Glomerular endothelial cell (primary cell): Measurements from ENCODE around the gene ADH5. TPM values are rescaled to one million over a fixed set of nuclear protein-coding genes. Genes with fewer than 3 reads are reported as not detected.
"Not testable (repeated sequence)": the region's sequence is repeated elsewhere in the genome, so short reads cannot be mapped to it uniquely, and the experiment has no call there.

Experiments used
- DNase-seq: peaks from one replicate; pipeline ENCODE4 v3.0.0-alpha.2; 2011; ENCODE audit warnings: low read depth, low spot score; ENCODE audit errors: extremely low read depth
- total RNA-seq: library from RNA; depleted of rRNA; stranded (reverse); fragments of >200 nt; gene quantifications from 2 replicates; pipeline ENCODE4 v1.2.3, GENCODE V29; 2015

ADH5 gene
- 77.2 and 93.0 TPM in 2 replicates for total RNA-seq

DNA sequence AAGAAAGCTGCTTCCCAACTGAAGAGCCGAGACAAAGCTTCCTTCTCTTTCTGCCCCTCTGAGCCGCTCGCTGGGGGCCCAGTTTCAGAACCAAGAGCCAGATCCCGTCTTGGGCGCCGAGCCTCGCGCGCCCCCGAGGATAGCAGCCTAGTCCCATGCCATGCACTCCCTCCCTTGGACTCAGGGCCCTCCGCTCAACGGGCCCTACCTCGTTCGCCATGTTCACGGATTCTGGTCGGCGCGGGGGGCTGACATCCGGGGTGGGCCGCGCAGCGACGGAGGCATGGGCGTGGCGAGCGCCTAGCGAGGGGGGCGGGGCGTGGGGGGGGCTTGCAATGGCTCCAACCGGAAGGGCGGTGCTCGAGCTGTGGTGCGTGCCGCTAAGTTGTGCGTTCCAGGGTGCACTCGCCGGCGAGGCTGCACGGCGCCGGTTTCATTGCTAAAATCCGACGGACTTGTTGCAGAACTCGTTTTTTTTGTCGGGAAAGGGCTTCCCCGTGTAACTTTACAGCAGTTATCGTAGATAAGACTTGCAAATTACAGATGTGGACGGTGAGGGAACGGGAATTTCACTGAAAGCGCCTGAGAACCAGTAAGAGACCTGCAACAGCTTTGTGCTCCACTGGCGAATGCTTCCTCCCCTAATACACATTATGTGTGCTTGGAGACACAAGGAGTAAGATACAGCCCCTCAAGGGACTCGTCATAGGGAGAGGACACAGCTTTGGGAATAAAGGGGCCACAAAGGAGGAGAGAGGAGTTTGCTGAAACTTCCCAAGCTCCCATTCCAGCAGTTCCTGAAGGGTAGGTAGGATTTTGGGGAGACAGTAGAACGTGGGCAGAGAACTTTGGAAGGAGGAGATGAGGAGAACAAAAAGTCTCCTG is at the start of gene ADH5:
TSS of gene ADH5 (minus strand) at position 308 of the 885 bp plus-strand sequence. CDS start at position 220, 88 bp downstream.
- DNase-seq, result peak; percentile 22

DNA sequence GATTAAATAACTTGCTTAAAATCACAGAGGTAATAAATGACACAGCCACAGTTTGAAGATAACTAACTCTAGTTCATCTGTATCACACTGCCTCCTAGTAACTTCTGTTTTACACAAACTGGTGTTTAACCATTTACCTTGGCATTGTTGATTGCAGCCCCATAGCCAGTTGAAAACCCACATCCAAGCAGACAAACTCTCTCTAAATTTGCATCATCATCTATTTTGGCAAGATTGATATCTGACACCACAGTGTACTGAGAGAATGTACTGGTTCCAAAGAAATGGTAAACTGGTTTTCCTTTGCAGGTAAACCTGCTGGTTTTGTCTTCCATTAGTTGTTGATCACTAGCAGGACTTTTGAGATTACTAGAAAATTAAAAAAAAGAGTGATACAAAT is 47.7 kb upstream of the ADH5 start:
- no peak for DNase-seq

DNA sequence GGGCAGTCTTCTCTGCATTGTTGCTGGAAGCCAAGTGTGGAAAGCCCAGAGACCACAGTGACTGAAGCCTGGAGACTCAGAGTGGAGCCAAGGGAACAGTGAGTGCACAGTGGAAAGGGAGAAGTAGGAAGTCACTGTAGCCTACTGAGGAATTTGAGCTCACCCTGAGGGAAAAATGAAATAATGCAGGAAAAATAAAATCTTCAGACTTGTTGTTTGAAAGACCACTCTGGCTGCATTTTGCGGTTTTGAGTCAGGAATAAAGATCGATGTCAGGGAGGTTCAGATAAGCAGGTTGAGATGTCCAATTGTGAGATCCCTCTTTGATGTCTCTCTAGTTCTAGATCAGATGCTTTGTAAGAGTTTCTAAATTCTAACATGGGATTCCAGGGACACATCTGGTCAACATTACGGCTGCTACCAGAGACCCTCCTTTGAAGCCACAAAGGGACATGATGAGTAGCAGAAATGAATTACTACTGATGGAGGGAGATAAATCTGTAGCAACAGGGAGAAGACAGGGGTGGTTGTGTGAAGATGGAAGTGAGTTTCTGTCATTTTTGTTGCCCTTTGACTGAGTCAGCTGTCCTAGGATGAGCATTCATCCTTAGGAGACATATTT is 47.1 kb upstream of the ADH5 start:
- no peak for DNase-seq

- DNase-seq, result no peak
These were observed 46.0 kb upstream of the ADH5 start for GRCh38 chr4:99134586-99134985.

GRCh38 chr4:99131378-99131777 is 42.8 kb upstream of the ADH5 start:
- no peak for DNase-seq

DNA sequence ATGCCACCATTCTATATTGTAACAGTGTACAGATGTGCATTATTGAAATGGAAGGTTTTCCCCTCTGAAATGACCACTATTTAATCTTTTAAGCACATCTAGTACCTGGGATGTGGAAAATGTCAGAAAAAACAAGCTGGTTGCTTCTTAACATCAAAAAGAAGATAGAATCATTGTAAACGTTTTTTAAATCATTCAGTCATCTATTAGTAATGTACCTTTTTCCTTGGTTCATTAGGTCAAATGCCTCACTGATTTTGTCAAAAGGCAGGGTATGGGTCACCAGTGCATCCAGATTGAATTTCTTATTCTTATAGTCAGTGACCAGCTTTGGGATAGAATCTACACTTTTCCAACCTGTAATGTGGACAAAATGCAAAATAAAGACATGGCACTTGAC is 37.8 kb upstream of the ADH5 start:
- no peak for DNase-seq

DNA sequence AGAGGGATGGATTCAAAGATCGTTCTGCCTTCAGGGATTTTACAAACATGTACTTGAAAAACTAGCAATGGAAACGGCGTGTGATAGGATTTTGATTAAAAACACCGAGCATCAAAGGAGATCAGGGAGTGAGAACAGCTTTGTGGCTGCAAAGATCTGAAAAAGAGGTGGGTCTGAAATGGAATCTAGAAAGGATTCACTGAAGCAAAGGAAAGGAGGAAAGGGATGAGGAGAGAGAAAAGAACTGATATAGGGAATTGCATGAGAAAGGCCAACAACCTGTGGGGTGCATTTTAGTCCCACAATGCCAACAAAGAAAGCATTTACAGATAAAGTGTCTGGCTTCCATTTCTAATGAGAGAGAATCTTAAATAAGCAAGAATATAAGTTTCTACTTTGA is 32.4 kb upstream of the ADH5 start:
- no peak for DNase-seq

DNA sequence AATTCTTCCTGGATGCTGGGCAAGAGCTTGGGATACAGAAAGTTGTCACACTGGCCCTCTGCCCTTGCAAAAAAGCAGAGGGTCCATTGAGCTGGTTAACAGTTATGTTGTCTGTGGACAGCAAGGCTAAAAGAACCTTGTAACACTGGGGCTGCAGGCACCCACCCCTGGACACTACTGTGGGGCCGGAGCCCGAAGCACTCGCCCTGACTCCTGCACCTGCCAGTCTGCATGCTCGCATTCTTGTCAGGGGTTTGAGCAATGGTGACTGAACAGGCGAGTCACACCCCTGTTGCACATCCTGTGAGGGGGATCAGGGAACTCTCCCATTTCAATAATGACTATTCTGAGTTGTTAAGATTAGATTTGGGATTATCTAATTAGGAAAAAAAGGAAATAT is 31.9 kb upstream of the ADH5 start:
- no peak for DNase-seq

- DNase-seq, result no peak
These were observed 29.5 kb upstream of the ADH5 start for GRCh38 chr4:99117876-99118693.

DNA sequence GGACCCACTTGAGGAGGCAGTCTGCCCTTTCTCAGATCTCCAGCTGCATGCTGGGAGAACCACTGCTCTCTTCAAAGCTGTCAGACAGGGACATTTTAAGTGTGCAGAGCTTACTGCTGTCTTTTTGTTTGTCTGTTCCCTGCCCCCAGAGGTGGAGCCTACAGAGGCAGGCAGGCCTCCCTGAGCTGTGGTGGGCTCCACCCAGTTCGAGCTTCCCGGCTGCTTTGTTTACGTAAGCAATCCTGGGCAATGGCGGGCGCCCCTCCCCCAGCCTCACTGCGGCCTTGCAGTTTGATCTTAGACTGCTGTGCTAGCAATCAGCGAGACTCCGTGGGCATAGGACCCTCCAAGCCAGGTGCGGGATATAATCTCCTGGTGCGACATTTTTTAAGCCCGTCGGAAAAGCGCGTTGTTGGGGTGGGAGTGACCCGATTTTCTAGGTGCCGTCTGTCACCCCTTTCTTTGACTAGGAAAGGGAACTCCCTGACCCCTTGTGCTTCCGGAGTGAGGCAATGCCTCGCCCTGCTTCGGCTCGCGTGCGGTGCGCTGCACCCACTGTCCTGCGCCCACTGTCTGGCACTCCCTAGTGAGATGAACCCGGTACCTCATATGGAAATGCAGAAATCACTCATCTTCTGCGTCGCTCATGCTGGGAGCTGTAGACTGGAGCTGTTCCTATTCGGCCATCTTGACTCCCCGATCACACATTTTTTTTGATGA is 28.7 kb upstream of the ADH5 start:
- DNase-seq, result not testable (repeated sequence)

DNA sequence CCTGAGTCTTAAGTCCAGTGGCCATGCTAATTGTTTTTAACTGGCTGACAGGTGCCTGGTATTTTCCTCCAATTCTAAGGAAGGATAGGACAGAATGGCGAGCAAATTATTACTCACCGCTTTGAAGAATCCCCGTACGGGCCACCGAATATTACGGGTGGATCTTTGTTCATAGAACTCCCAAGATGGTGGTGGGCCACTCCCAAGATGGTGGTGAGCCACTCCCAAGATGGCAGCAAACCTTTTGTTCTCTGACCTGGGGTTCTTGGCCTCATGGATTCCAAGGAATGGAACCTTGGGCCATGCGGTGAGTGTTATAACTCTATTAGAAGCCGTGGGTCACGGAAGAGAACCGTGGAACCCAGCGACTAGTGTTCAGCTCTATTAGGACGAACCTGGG is 20.7 kb upstream of the ADH5 start:
- DNase-seq, result not testable (repeated sequence)

- no peak for DNase-seq
These were observed 15.6 kb upstream of the ADH5 start for GRCh38 chr4:99104153-99104552.

- DNase-seq, result no peak
These were observed 14.6 kb upstream of the ADH5 start for GRCh38 chr4:99103166-99103565.

GRCh38 chr4:99102634-99103033 is 14.0 kb upstream of the ADH5 start:
- no peak for DNase-seq

GRCh38 chr4:99100876-99101275 is 12.3 kb upstream of the ADH5 start:
- no peak for DNase-seq

GRCh38 chr4:99099814-99100213 is 11.2 kb upstream of the ADH5 start:
- DNase-seq, result not testable (repeated sequence)

DNA sequence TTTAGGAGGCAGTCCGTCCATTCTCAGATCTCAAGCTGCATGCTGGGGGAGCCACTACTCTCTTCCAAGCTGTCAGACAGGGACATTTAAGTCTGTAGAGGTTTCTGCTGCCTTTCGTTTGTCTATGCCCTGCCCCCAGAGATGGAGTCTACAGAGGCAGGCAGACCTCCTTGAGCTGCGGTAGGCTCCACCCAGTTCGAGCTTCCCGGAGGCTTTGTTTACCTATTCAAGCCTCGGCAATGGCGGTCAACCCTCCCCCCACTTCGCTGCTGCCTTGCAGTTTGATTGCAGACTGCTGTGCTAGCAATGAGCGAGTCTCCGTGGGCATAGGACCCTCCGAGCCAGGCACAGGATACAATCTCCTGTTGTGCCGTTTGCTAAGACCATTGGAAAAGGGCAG is 10.7 kb upstream of the ADH5 start:
- no peak for DNase-seq

GRCh38 chr4:99091841-99092240 is 3.3 kb upstream of the ADH5 start:
- DNase-seq, result not testable (repeated sequence)

GRCh38 chr4:99091216-99091575 is 2.6 kb upstream of the ADH5 start:
- no peak for DNase-seq

- no peak for DNase-seq
These were observed 2.1 kb upstream of the ADH5 start for GRCh38 chr4:99090481-99091215.
